WTC11 (cell line): ENCODE data around the gene MYOZ1. TPM values are rescaled to one million over a fixed set of nuclear protein-coding genes. Genes with fewer than 3 reads are reported as not detected.

Experiments used
- ATAC-seq: fragments of 200-7000 bp; cut with Tn5 transposase; 2 replicates; pipeline ENCODE4 v1.10.0; 2021; ENCODE audit warnings: mild to moderate bottlenecking, moderate library complexity
- CTCF ChIA-PET: fragments of 300-600 bp; sonication (Branson Sonifier 250); formaldehyde crosslinking; loops from one replicate; lab custom pipeline; 2021; ENCODE audit warnings: antibody characterized with exemption; lab: Charles Lee
- POLR2A ChIA-PET: fragments of 350-600 bp; sonication (Branson Sonifier 250); formaldehyde crosslinking; loops from one replicate; lab custom pipeline; 2021; ENCODE audit warnings: antibody characterized with exemption; lab: Charles Lee
- DNase-seq: peaks from one replicate; pipeline ENCODE4 v3.0.0; 2021; ENCODE audit warnings: low spot score
- H3K27ac Mint-ChIP-seq: 2 replicates; pipeline ENCODE4 v1.8.0; 2021; ENCODE audit warnings: mixed read lengths
- H3K27me3 Mint-ChIP-seq: 2 replicates; pipeline ENCODE4 v1.8.0; 2021; ENCODE audit warnings: low read depth, mild to moderate bottlenecking, moderate library complexity, mixed read lengths
- H3K36me3 Mint-ChIP-seq: 2 replicates; pipeline ENCODE4 v1.8.0; 2021; ENCODE audit warnings: mixed read lengths
- H3K4me1 Mint-ChIP-seq: 2 replicates; pipeline ENCODE4 v1.8.0; 2022; ENCODE audit warnings: mixed read lengths
- H3K4me3 Mint-ChIP-seq: 2 replicates; pipeline ENCODE4 v1.8.0; 2021; ENCODE audit warnings: mild to moderate bottlenecking, moderate library complexity, mixed read lengths
- H3K9me3 Mint-ChIP-seq: 2 replicates; pipeline ENCODE4 v1.8.0; 2021; ENCODE audit warnings: mixed read lengths
- ESRRA ChIP-seq: sonication (generic); formaldehyde crosslinking; IDR thresholded peaks from 2 replicates; pipeline ENCODE4 v1.8.1; 2022; ENCODE audit warnings: mild to moderate bottlenecking, missing genetic modification reagents, borderline replicate concordance
- FOXK1 ChIP-seq: sonication (generic); formaldehyde crosslinking; IDR thresholded peaks from 2 replicates; pipeline ENCODE4 v1.8.0; 2022; ENCODE audit warnings: mild to moderate bottlenecking, moderate library complexity, missing genetic modification reagents
- FOXP1 ChIP-seq: sonication (generic); formaldehyde crosslinking; IDR thresholded peaks from 2 replicates; pipeline ENCODE4 v1.8.0; 2022; ENCODE audit warnings: missing genetic modification reagents, mild to moderate bottlenecking, moderate library complexity, borderline replicate concordance
- JAZF1 ChIP-seq: fragments of 250-450 bp; sonication (Bioruptor Pico); IDR thresholded peaks from 2 replicates; pipeline ENCODE4 v1.9.0; 2021; ENCODE audit warnings: moderate library complexity, mild to moderate bottlenecking, inconsistent platforms
- JUN ChIP-seq: sonication (generic); formaldehyde crosslinking; IDR thresholded peaks from 2 replicates; pipeline ENCODE4 v1.8.0; 2023; ENCODE audit warnings: mild to moderate bottlenecking, missing genetic modification reagents
- MYBL2 ChIP-seq: sonication (generic); formaldehyde crosslinking; IDR thresholded peaks from 2 replicates; pipeline ENCODE4 v1.8.1; 2023; ENCODE audit warnings: mild to moderate bottlenecking, moderate library complexity, missing genetic modification reagents
- NR1H2 ChIP-seq: sonication (generic); formaldehyde crosslinking; IDR thresholded peaks from 2 replicates; pipeline ENCODE4 v1.9.0; 2021; ENCODE audit warnings: mild to moderate bottlenecking, moderate library complexity, missing genetic modification reagents
- RORB ChIP-seq: fragments of 250-450 bp; sonication (Bioruptor Pico); IDR thresholded peaks from 2 replicates; pipeline ENCODE4 v1.9.0; 2021; ENCODE audit warnings: mild to moderate bottlenecking
- SMAD4 ChIP-seq: sonication (generic); formaldehyde crosslinking; IDR thresholded peaks from 2 replicates; pipeline ENCODE4 v1.8.0; 2022; ENCODE audit warnings: mild to moderate bottlenecking, missing genetic modification reagents
- SOX15 ChIP-seq: fragments of 250-450 bp; sonication (Bioruptor Pico); IDR thresholded peaks from 2 replicates; pipeline ENCODE4 v1.9.0; 2021; ENCODE audit warnings: mild to moderate bottlenecking
- ZNF138 ChIP-seq: sonication (generic); formaldehyde crosslinking; conservative IDR thresholded peaks from 2 replicates; pipeline ENCODE4 v1.8.1; 2022; ENCODE audit warnings: mild to moderate bottlenecking, moderate library complexity, missing genetic modification reagents
- ZNF317 ChIP-seq: sonication (generic); formaldehyde crosslinking; IDR thresholded peaks from 2 replicates; pipeline ENCODE4 v1.8.1; 2023; ENCODE audit warnings: low read depth, mild to moderate bottlenecking, moderate library complexity, missing genetic modification reagents, borderline replicate concordance
- ZNF416 ChIP-seq: fragments of 250-450 bp; sonication (Bioruptor Pico); IDR thresholded peaks from 2 replicates; pipeline ENCODE4 v1.9.0; 2021; ENCODE audit warnings: mild to moderate bottlenecking, inconsistent platforms
- total RNA-seq: library from RNA; stranded (reverse); gene quantifications from 3 replicates; pipeline ENCODE4 v1.2.3, GENCODE V29; 2021
- TF ChIP-seq, protein P1 (sequence below): sonication (generic); formaldehyde crosslinking; IDR thresholded peaks from 2 replicates; pipeline ENCODE4 v1.8.1; 2023; ENCODE audit warnings: mild to moderate bottlenecking, missing genetic modification reagents, borderline replicate concordance
- TF ChIP-seq, protein P2 (sequence below): sonication (generic); formaldehyde crosslinking; IDR thresholded peaks from 2 replicates; pipeline ENCODE4 v1.8.1; 2023; ENCODE audit warnings: mild to moderate bottlenecking, missing genetic modification reagents
- TF ChIP-seq, protein P3 (sequence below): fragments of 250-450 bp; sonication (Bioruptor Pico); IDR thresholded peaks from 2 replicates; pipeline ENCODE4 v2.1.2; 2022; ENCODE audit warnings: mild to moderate bottlenecking, moderate library complexity
- TF ChIP-seq, protein P4 (sequence below): sonication (generic); formaldehyde crosslinking; IDR thresholded peaks from 2 replicates; pipeline ENCODE4 v1.8.0; 2023; ENCODE audit warnings: missing genetic modification reagents, mild to moderate bottlenecking, borderline replicate concordance
- TF ChIP-seq, protein P5 (sequence below): sonication (generic); formaldehyde crosslinking; IDR thresholded peaks from 2 replicates; pipeline ENCODE4 v1.8.0; 2023; ENCODE audit warnings: mild to moderate bottlenecking, missing genetic modification reagents
- TF ChIP-seq, protein P6 (sequence below): sonication (generic); formaldehyde crosslinking; IDR thresholded peaks from 2 replicates; pipeline ENCODE4 v1.8.1; 2023; ENCODE audit warnings: mild to moderate bottlenecking, missing genetic modification reagents, moderate library complexity

Gene MYOZ1
- total RNA-seq, 1 experiment from 2014 or later = 3.0 TPM

DNA sequence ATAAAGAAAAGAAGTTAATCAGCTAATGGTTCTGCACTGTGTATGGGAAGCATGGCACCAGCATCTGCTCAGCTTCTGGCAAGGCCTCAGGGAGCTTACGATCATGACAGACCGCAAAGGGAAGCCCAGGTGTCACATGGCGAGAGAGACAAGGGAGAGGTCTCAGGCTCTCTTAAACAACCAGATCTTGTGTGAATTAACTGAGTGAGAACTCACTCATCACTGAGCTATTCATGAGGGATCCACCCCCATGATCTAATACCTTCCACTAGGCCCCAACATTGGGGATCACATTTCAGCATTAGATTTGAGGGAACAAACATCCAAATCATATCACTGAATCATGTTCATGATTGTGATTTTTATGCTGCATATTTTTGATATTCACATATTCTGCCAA lies 55.9 kb downstream of the MYOZ1 start (continued):
- TF ChIP-seq, protein P1, sequence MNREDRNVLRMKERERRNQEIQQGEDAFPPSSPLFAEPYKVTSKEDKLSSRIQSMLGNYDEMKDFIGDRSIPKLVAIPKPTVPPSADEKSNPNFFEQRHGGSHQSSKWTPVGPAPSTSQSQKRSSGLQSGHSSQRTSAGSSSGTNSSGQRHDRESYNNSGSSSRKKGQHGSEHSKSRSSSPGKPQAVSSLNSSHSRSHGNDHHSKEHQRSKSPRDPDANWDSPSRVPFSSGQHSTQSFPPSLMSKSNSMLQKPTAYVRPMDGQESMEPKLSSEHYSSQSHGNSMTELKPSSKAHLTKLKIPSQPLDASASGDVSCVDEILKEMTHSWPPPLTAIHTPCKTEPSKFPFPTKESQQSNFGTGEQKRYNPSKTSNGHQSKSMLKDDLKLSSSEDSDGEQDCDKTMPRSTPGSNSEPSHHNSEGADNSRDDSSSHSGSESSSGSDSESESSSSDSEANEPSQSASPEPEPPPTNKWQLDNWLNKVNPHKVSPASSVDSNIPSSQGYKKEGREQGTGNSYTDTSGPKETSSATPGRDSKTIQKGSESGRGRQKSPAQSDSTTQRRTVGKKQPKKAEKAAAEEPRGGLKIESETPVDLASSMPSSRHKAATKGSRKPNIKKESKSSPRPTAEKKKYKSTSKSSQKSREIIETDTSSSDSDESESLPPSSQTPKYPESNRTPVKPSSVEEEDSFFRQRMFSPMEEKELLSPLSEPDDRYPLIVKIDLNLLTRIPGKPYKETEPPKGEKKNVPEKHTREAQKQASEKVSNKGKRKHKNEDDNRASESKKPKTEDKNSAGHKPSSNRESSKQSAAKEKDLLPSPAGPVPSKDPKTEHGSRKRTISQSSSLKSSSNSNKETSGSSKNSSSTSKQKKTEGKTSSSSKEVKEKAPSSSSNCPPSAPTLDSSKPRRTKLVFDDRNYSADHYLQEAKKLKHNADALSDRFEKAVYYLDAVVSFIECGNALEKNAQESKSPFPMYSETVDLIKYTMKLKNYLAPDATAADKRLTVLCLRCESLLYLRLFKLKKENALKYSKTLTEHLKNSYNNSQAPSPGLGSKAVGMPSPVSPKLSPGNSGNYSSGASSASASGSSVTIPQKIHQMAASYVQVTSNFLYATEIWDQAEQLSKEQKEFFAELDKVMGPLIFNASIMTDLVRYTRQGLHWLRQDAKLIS (CRISPR knock-in tag) = no peak
- no peak for TF ChIP-seq FOXK1 (CRISPR knock-in tag)
- no peak for TF ChIP-seq ESRRA (CRISPR knock-in tag)
- TF ChIP-seq MYBL2 (CRISPR knock-in tag) = no peak
- TF ChIP-seq SOX15 (CRISPR knock-in tag) = no peak
- TF ChIP-seq, protein P2, sequence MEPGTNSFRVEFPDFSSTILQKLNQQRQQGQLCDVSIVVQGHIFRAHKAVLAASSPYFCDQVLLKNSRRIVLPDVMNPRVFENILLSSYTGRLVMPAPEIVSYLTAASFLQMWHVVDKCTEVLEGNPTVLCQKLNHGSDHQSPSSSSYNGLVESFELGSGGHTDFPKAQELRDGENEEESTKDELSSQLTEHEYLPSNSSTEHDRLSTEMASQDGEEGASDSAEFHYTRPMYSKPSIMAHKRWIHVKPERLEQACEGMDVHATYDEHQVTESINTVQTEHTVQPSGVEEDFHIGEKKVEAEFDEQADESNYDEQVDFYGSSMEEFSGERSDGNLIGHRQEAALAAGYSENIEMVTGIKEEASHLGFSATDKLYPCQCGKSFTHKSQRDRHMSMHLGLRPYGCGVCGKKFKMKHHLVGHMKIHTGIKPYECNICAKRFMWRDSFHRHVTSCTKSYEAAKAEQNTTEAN (CRISPR knock-in tag) = no peak
- TF ChIP-seq ZNF416 = no peak
- TF ChIP-seq, protein P3, sequence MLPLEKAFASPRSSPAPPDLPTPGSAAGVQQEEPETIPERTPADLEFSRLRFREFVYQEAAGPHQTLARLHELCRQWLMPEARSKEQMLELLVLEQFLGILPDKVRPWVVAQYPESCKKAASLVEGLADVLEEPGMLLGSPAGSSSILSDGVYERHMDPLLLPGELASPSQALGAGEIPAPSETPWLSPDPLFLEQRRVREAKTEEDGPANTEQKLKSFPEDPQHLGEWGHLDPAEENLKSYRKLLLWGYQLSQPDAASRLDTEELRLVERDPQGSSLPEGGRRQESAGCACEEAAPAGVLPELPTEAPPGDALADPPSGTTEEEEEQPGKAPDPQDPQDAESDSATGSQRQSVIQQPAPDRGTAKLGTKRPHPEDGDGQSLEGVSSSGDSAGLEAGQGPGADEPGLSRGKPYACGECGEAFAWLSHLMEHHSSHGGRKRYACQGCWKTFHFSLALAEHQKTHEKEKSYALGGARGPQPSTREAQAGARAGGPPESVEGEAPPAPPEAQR (CRISPR knock-in tag) = no peak
- TF ChIP-seq JAZF1 (CRISPR knock-in tag) = no peak
- no peak for TF ChIP-seq FOXP1 (CRISPR knock-in tag)
- no peak for TF ChIP-seq ZNF317 (CRISPR knock-in tag)

DNA sequence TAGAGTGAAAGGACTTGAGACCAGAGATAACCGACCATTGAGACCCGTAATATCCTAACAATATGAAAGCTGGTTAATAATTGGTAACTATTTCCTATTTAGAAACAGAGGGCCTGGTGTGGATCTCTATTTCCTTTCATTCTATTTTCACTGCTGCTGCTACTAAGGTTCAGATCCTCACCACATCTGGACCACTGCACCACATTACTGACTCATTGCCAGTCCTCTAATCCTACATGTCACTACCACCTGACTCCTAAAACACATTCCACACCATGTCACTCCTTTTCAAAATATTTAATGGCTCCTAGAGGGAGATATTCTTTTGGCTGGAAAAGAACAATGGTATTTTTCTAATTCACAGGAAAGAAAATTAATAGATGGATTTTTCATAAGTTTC lies 56.5 kb downstream of the MYOZ1 start:
- Mint-ChIP-seq H3K4me3 (no peak overlapping the region), H3K27me3 (no peaks in the 10 kb centered on the region), H3K36me3 (peaks cover 15% of the 10 kb centered on the region), H3K27ac (no peak overlapping the region), H3K9me3 (peaks cover 15% of the 10 kb centered on the region), H3K4me1 (peaks cover 17% of the 10 kb centered on the region)
- ATAC-seq (no peak), DNase-seq (no peak)
- POLR2A ChIA-PET = no interaction called here
- TF ChIP-seq, protein P4, sequence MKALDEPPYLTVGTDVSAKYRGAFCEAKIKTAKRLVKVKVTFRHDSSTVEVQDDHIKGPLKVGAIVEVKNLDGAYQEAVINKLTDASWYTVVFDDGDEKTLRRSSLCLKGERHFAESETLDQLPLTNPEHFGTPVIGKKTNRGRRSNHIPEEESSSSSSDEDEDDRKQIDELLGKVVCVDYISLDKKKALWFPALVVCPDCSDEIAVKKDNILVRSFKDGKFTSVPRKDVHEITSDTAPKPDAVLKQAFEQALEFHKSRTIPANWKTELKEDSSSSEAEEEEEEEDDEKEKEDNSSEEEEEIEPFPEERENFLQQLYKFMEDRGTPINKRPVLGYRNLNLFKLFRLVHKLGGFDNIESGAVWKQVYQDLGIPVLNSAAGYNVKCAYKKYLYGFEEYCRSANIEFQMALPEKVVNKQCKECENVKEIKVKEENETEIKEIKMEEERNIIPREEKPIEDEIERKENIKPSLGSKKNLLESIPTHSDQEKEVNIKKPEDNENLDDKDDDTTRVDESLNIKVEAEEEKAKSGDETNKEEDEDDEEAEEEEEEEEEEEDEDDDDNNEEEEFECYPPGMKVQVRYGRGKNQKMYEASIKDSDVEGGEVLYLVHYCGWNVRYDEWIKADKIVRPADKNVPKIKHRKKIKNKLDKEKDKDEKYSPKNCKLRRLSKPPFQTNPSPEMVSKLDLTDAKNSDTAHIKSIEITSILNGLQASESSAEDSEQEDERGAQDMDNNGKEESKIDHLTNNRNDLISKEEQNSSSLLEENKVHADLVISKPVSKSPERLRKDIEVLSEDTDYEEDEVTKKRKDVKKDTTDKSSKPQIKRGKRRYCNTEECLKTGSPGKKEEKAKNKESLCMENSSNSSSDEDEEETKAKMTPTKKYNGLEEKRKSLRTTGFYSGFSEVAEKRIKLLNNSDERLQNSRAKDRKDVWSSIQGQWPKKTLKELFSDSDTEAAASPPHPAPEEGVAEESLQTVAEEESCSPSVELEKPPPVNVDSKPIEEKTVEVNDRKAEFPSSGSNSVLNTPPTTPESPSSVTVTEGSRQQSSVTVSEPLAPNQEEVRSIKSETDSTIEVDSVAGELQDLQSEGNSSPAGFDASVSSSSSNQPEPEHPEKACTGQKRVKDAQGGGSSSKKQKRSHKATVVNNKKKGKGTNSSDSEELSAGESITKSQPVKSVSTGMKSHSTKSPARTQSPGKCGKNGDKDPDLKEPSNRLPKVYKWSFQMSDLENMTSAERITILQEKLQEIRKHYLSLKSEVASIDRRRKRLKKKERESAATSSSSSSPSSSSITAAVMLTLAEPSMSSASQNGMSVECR (CRISPR knock-in tag) = no peak
- TF ChIP-seq SMAD4 (no peak), JUN (CRISPR knock-in tag) (no peak), NR1H2 (CRISPR knock-in tag) (no peak), RORB (no peak), ZNF138 (no peak)
- TF ChIP-seq, protein P5, sequence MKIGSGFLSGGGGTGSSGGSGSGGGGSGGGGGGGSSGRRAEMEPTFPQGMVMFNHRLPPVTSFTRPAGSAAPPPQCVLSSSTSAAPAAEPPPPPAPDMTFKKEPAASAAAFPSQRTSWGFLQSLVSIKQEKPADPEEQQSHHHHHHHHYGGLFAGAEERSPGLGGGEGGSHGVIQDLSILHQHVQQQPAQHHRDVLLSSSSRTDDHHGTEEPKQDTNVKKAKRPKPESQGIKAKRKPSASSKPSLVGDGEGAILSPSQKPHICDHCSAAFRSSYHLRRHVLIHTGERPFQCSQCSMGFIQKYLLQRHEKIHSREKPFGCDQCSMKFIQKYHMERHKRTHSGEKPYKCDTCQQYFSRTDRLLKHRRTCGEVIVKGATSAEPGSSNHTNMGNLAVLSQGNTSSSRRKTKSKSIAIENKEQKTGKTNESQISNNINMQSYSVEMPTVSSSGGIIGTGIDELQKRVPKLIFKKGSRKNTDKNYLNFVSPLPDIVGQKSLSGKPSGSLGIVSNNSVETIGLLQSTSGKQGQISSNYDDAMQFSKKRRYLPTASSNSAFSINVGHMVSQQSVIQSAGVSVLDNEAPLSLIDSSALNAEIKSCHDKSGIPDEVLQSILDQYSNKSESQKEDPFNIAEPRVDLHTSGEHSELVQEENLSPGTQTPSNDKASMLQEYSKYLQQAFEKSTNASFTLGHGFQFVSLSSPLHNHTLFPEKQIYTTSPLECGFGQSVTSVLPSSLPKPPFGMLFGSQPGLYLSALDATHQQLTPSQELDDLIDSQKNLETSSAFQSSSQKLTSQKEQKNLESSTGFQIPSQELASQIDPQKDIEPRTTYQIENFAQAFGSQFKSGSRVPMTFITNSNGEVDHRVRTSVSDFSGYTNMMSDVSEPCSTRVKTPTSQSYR (CRISPR knock-in tag) = no peak
- TF ChIP-seq, protein P6, sequence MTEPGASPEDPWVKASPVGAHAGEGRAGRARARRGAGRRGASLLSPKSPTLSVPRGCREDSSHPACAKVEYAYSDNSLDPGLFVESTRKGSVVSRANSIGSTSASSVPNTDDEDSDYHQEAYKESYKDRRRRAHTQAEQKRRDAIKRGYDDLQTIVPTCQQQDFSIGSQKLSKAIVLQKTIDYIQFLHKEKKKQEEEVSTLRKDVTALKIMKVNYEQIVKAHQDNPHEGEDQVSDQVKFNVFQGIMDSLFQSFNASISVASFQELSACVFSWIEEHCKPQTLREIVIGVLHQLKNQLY (CRISPR knock-in tag) = no peak
- CTCF ChIA-PET = no interaction called here
